NOMO-1 treated with DMSO at 0.1 percent for 48 hours (cell line): ENCODE measurements around the gene WNT7B.
A peak's percentile ranks its signal among the peaks of the same experiment; 100 is the strongest.

Source experiments
- DNase-seq: peaks from one replicate; lab custom pipeline; 2025; ENCODE audit not compliant: unreplicated experiment; lab: John Stamatoyannopoulos, UW

The WNT7B gene

DNA sequence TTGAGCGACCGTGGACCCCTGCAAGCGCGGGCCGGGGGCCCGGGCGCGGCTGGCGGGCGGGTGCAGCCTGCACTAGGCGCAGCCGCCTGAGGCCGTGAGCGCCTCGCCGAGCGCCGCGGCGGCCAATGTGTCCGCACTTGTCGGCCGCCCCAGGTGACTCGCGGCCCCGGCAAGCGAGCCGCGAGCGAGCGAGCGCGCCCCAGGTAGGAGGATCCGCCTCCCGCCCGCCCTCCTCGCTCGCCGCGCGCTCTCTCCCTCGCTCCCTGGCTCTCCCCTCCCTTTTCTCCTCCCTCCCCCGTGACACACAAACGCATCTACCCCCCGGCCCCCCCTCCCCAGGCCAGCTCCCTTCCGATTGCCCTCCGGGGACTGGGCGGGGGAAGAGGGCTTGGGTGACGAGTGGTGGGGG lies at the start of gene WNT7B:
Gene WNT7B, minus strand, starts transcription at position 160 of the 409 bp plus-strand sequence. CDS start 408 bp downstream, outside the sequence.
- no peak for DNase-seq

GRCh38 chr22:46025973-46026898 lies 49.3 kb upstream of the WNT7B start:
- DNase-seq: no peak

DNA sequence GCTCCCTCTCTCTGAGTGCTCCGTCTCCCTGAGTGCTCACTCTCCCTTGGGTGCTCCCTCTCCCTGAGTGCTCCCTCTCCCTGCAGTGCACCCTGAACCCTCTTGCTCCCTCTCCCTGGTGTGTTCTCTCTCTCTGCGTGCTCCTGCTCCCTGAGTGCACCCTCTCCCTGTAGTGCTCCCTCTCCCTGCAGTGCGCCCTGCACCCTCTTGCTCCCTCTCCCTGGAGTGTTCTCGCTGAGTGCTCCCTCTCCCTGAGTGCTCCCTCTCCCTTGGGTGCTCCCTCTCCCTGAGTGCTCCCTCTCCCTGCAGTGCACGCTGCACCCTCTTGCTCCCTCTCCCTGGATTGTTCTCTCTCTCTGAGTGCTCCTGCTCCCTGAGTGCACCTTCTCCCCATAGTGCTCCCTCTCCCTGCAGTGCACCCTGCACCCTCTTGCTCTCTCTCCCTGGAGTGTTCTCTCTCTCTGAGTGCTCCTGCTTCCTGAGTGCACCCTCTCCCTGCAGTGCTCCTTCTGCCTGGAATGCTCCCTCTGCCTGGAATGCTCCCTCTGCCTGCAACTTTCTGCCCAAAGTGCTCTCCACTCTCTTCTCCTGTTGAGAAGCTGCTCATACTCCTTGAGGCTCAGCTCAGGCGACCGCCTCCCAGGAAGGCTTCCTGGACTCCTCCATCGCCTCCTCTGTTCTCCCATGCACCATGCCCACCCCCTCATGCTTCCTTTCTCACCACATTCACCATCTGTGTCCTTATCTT lies 48.4 kb upstream of the WNT7B start:
- no peak for DNase-seq

GRCh38 chr22:46024136-46024840 lies 47.3 kb upstream of the WNT7B start:
- DNase-seq: no peak

DNA sequence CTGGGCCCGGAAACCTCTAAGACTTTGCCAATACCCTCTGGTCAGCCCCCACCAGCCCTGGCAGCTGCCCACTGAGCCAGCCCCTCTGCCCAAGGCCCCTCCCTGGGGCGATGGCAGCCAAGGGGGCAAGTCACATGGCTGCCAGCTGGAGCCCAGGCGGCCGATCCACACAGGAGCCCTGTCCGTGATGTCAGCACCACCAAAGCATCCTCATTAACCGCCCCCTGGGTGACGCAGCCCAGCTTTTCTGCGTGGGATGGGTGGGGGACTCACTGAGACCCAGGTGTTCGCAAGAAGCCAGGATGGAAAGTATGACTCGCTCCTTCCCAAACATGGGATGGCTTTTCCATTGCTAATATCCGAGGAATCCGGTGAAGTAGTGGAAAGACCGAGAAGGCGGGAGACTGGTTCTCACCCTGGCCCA lies 46.6 kb upstream of the WNT7B start:
- DNase-seq: no peak

- DNase-seq: no peak
Observed at GRCh38 chr22:46022881-46023512, 46.0 kb upstream of the WNT7B start.

DNA sequence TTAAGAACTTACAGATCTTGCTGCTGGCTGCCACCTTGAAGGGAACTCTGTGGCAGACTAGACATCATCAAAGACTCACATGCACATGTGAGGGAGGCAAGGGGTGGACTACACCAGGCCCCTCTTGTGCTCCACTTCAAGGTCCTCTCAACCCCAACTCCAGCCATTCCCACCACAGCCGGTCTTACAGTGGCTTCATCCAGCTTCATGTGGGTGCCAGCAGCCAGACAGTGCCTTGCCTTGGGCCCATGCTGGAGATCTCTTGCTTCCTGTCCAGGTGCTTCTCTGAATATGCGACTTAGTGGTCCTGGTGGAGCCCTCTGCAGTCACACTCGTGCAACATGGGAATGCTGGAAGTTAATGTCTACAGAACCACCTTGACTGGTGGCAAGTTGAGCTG lies 44.6 kb upstream of the WNT7B start:
- DNase-seq: no peak

- no peak for DNase-seq
Observed at GRCh38 chr22:46019351-46019750, 42.4 kb upstream of the WNT7B start.

DNA sequence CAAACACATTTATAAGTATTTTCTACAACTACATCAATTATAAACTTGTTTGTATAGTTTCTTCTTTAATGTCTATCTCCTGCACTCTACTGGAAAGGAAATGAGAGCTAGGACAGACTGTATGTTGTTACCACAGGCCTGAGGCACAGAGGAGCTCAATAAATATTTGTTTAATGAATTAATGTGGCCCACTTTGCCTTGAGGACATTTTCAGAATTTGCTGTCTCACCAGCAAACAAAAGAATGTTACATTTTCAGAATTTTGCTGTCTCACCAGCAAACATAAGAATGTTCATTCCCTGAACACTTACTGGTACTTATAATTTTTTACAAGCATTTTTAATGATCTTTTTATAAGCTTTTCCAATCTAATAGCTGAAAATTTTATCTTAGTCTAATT lies 41.9 kb upstream of the WNT7B start:
- DNase-seq: no peak

DNA sequence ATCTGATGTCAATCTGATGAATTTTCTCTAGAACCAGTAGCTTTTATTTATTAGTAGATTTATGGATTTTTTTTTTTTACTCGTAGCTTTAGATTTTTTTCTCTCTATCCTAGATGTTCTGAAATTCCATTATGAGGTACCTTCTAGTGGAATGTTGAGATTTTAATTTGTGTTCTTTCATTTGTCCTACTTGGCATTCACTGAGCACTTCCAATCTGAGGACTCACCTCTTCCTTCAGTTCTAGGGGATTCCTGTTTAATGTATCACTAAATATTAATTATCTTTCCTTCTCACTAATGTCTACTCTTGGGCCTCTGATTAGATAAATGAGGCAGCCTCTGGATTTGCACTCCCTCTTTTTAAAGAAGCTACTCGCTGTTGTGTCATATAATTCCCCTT lies 40.2 kb upstream of the WNT7B start:
- DNase-seq: no peak

GRCh38 chr22:46013460-46014416 lies 36.8 kb upstream of the WNT7B start:
- peak; percentile 93 for DNase-seq

DNA sequence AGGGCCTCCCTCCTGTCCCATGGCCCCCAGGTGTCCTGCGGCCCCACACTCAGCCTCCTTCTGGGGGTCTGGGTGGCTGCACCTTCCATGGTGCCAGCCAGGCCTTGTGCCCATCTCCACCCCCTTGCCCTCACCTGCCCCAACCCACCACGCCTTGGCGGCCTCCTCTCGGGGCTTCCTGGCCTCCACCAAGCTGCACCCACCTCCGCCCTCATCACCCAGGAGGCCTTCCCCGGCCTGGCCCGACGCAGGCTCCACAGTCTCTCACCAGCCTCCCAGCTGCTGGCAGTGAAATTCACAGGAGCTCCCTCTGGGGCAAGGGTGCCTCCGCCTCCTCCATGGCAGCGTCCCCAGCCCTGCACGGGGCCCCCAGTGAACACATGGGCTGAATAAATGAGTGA lies 35.9 kb upstream of the WNT7B start:
- DNase-seq: no peak

DNA sequence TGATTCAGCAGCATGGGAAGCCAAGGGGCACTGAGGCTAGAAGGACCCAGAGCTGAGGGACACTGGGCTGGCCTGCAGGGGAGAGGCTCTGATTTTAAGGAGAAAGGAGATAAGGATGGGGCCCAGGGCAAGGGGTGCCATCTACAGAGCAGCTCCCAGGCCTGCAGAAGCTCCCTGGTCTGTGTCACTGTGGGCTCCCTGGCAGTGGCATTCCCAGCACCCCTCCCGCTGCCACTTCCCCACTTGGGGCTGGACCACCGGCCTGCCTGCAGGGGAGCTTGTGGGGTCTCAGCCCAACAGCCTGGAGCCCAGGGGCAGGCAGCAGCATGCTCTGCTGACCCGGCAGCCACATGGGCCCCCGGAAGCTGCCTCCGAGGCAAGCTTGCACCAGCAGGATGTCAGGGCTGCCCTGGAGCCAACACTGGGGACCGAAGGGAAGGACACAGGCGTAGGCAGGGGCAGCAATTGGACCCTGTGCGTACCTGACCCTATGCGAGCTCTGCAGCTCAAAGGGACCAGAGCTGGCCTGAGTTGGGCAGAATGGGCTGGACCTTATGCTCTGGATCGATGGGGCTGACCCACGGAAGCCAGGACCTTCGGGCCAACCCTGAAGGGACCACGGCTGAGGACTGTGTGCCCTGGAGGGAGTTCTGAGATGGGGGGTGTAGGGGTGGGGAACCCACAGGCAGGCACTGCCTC lies 35.4 kb upstream of the WNT7B start:
- no peak for DNase-seq

DNA sequence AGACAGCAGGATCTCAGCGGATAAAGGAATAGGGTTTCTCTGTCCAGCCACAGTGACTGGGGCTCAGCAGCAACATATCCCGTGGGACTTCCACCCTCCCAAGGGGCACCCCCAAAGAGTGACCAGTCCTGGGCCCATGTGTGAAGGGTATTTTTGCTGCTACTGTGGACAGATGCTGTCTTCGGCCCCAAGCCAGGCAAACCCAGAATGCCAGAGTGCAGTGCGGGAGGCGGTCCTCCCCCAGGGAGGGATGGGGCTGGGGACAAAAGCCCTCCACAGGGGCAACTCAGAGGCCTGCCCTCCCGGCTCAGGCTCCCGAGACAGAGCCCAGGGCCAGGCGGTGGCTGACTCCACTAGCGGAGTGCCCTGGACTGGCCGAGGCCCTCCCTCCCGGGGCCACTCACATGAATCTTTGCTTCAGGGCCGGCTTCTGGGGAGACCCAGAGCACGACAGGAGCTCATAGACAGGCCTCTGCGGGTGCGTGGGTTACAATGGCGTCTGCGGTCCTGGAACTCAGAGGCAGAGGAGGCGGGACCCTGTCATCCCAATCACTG lies 34.7 kb upstream of the WNT7B start:
- DNase-seq: no peak

DNA sequence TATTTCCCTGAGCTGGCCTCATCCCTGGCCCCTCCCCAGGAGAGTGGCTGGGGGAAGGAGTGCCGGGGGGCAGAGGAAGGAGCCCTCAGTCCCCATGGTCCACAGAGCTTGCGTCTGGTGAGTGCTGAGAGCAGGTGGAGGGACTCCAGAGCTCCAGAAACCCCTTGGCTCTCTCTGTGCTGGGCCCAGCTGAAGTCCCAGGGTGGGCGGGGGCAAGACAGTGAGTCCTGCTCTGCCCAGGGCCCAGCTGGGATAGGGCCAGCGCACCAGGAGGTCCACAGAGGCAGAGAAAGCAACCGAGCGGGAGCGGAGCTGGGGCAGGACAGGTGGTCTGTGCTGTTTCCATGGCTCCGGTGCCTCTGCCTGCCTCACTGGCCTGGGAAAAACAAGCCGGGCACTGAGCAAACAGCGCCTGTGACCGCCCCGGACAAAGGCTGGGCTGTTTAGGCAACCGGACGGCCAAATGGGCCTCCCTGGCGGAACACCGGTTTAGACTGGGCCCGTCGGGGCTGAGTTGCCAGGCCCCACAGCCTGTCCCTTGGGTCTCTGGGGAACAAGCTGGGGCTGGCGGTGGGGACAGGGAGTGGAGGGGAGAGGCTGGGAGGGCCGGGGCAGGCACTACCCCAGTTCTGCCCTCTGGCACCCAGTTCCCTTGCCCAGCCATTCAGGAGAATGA lies 34.1 kb upstream of the WNT7B start:
- DNase-seq: no peak

DNA sequence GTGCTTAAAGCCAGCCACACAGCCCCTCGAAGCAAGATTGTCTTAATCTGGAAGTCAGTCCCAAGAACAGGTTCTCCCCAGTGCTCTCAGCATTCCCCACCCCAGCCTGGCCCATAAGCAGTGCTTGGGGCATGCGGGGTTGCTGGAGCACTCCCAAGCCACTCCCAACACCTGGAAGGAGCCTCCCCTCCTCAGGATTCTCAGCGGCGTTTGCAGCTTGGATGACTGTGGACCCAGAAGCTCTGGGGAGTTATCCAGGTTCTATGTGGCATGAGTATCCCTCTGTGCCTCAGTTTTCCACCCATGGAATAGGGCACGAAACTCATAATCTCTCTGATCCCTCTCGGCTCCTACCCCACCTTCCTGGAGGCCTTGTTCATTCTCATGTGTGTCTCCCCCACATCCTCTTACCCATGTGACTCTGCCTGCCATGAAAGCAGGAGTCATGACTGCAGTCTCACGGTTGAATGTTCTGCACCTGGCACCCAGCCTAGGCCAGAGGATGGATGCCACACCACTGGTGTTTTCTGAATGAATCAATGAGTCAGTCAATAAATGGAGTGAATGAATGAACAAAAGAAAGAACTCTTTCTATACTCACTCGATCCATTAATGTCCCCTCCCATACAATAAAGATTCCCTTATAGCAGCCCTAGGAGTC lies 33.4 kb upstream of the WNT7B start:
- no peak for DNase-seq

DNA sequence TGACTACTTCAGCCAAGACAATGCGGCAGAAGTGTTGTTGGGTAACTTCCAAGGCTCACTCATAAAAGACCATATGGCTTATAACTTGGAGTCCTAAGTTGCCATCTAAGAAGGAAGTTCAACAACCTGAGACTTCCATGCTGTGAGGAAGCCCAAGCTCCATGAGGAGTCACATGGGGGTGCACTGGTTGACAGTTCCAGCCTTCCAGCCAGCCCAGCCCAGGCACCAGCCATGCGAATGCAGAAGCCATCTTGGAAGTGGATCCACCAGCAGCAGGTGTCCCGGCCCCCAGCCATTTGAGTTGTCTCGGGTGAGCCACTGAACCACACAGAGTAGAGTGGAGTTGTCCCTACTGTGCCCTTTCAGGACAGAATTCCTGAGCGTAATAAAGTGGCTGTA lies 32.8 kb upstream of the WNT7B start:
- no peak for DNase-seq
